Lower lobe of right lung (tissue), 2 donors: ENCODE measurements around the gene GAS7. TPM values are rescaled to one million over a fixed set of nuclear protein-coding genes. Genes with fewer than 3 reads are reported as not detected.
A peak's percentile ranks its signal among the peaks of the same experiment; 100 is the strongest.

Experiments used
- ATAC-seq, 2 donors: fragments of 200-7000 bp; cut with Tn5 transposase; one replicate each; pipeline ENCODE4 v1.9.1; 2020 to 2022; ENCODE audit warnings: mild to moderate bottlenecking in 2 of 2, moderate library complexity in 2 of 2
- DNase-seq: peaks from one replicate; pipeline ENCODE4 v3.0.0-alpha.2; 2020
- H3K27ac ChIP-seq: fragments of 200-600 bp; one replicate; pipeline ENCODE4 v1.8.0; 2022
- H3K27me3 ChIP-seq: fragments of 200-600 bp; one replicate; pipeline ENCODE4 v1.8.0; 2022; ENCODE audit warnings: low read depth
- H3K36me3 ChIP-seq: fragments of 200-600 bp; one replicate; pipeline ENCODE4 v1.8.0; 2022; ENCODE audit warnings: mild to moderate bottlenecking
- H3K4me1 ChIP-seq: fragments of 200-600 bp; one replicate; pipeline ENCODE4 v1.8.0; 2022
- H3K4me3 ChIP-seq: fragments of 200-600 bp; one replicate; pipeline ENCODE4 v1.8.0; 2022; ENCODE audit warnings: mild to moderate bottlenecking
- H3K9me3 ChIP-seq: fragments of 200-600 bp; one replicate; pipeline ENCODE4 v1.8.0; 2022
- intact Hi-C: fragments of 100-400 bp; cut with DNase I; formaldehyde crosslinking; loops from one replicate; pipeline ENCODE4 v1.11.0; 2022
- total RNA-seq: library from RNA; stranded (reverse); fragmentation: NEBNext Ultra II Directional; extraction: Animal tissue kit (Norgen Biotek cat#: 25700); gene quantifications from one replicate; pipeline ENCODE4 v1.2.1, GENCODE V29; 2021
- TF ChIP-seq, protein P1 (sequence below): fragments of 200-600 bp; IDR thresholded peaks from one replicate; pipeline ENCODE4 v1.8.0; 2022; ENCODE audit warnings: antibody characterized with exemption, mild to moderate bottlenecking
- donor health status: DM: no; HTN: yes; CAD: no; lungs with severe emphysema.

The GAS7 gene
- total RNA-seq, 1 donor from 2014 or later = 54.1 TPM

DNA sequence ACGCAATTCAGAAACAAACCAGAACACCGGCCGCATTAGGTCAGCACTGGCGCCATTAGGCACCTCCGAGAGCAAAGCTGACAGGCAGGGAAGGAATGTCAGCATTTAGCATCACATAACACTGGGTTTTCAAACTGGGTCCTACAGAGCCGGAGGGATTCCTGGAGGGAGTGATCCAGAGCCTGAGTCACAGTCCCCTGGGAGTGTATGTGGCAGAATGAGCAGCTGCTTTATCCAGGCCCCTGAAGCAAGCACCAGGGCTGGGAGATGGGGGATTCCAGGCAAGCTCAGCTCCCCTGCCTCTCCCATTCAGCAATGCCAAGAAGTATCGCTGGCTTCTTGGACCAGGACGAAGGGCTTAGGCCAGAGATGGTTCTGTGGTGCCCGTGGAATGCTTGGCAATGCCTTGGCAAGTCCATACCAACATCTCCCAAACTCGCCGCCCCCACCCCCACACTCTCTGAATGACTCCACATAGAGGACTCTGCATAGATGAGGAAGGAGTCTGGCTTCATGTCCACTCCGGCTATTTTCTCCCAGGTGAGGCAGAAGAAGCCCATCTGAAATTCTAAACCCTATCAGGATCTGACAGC, 20.4 kb downstream of the GAS7 start:
- no peak overlapping the region for H3K4me3 ChIP-seq
- no peak overlapping the region for H3K27ac ChIP-seq
- no peaks in the 10 kb centered on the region for H3K27me3 ChIP-seq
- H3K9me3 ChIP-seq = no peaks in the 10 kb centered on the region
- TF ChIP-seq, protein P1, sequence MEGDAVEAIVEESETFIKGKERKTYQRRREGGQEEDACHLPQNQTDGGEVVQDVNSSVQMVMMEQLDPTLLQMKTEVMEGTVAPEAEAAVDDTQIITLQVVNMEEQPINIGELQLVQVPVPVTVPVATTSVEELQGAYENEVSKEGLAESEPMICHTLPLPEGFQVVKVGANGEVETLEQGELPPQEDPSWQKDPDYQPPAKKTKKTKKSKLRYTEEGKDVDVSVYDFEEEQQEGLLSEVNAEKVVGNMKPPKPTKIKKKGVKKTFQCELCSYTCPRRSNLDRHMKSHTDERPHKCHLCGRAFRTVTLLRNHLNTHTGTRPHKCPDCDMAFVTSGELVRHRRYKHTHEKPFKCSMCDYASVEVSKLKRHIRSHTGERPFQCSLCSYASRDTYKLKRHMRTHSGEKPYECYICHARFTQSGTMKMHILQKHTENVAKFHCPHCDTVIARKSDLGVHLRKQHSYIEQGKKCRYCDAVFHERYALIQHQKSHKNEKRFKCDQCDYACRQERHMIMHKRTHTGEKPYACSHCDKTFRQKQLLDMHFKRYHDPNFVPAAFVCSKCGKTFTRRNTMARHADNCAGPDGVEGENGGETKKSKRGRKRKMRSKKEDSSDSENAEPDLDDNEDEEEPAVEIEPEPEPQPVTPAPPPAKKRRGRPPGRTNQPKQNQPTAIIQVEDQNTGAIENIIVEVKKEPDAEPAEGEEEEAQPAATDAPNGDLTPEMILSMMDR = no peak
- DNase-seq (no peak), ATAC-seq (no peak)
- H3K4me1 ChIP-seq = peaks cover 5% of the 10 kb centered on the region
- no peaks in the 10 kb centered on the region for H3K36me3 ChIP-seq
- intact Hi-C loops = no loop called here

DNA sequence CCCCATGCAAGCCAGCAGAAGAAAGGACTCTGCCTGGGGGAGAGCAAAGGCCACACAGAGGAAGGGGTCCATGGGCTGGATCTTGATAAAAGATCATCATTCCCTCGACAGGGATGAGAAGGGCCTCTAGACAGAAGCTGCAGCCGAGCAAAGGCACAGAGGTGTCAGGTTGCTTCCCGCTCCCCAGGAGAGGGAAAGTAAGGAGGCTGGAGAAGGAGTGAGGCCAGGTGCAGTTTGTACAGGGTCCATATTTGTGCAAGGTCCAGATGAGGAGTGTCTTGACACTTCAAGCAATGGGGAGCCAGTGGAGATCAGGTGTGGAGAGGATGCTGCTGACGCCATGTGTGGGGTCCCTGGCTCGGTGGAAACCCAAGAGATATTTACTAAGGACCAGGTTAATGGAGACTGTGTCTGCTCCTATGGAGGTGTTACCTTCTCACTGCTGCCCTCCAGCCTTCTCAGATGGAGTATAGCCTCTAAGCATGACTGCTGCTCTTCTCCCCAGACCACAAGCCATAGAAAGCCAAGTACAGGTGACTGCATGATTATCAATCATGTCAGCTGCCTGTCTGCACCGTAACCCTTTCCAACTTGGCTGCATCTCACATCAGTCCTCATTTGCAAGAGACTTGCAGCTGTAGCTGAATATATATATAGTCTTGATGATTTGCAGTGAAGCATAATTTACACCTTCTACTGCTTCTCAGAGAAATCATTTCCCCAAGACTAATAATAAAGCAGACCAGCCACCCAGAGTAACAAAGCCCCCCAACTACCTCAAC, 21.1 kb downstream of the GAS7 start:
- ATAC-seq = no peak
- no peak overlapping the region for H3K4me3 ChIP-seq
- H3K9me3 ChIP-seq = no peaks in the 10 kb centered on the region
- H3K4me1 ChIP-seq = peaks cover 5% of the 10 kb centered on the region
- TF ChIP-seq, protein P1 = no peak
- no peaks in the 10 kb centered on the region for H3K27me3 ChIP-seq
- no peak overlapping the region for H3K27ac ChIP-seq
- no peaks in the 10 kb centered on the region for H3K36me3 ChIP-seq
- intact Hi-C loops = no loop called here
- DNase-seq = no peak

- TF ChIP-seq, protein P1 = no peak
- peaks cover 20% of the 10 kb centered on the region for H3K4me1 ChIP-seq
- DNase-seq = no peak
- no peak overlapping the region for H3K27ac ChIP-seq
- no peak overlapping the region for H3K4me3 ChIP-seq
- H3K36me3 ChIP-seq = no peaks in the 10 kb centered on the region
- intact Hi-C loops = no loop called here
- no peaks in the 10 kb centered on the region for H3K9me3 ChIP-seq
- H3K27me3 ChIP-seq = no peaks in the 10 kb centered on the region
- no peak for ATAC-seq
Measured at GRCh38 chr17:10173913-10174312, 24.5 kb downstream of the GAS7 start.

- TF ChIP-seq, protein P1 = no peak
Measured at GRCh38 chr17:10172778-10173177, 25.6 kb downstream of the GAS7 start.

DNA sequence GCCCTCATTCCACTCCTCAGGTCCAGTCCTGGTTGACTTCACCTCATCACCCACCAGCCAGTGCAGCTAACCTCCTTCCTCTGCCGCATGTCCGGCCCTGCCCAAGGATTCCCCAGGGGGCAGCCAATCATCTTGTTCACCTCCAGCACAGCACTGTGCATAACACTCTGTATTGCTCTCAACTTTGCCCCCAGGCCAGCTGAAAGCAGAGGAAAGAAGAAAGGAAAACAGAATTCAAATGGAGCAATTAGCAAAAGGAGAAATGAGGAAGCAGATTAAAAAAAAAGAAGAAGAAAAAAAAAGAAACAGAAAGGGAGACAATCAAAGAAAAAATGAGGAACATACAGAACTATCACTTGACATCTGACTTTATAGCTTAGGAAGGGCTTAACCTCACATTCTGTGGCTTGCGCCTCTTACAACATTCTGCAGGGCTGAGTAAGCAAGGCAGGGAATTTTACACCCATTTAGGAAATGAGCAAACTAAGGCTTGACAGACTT, 26.1 kb downstream of the GAS7 start:
- no peak overlapping the region for H3K27ac ChIP-seq

More at GRCh38 chr17:10172778-10173177, 25.6 kb downstream of the GAS7 start:
- Histone ChIP-seq H3K27ac (no peak overlapping the region), H3K36me3 (no peaks in the 10 kb centered on the region), H3K9me3 (no peaks in the 10 kb centered on the region), H3K4me1 (peaks cover 17% of the 10 kb centered on the region), H3K4me3 (no peak overlapping the region), H3K27me3 (no peaks in the 10 kb centered on the region)
- no peak for ATAC-seq
- intact Hi-C loops = no loop called here
- no peak for DNase-seq

More for the DNA sequence above, 26.1 kb downstream of the GAS7 start:
- no peaks in the 10 kb centered on the region for H3K36me3 ChIP-seq
- peak; percentile 70 to 71 for ATAC-seq
- DNase-seq = no peak
- TF ChIP-seq, protein P1 = no peak
- H3K27me3 ChIP-seq = no peaks in the 10 kb centered on the region
- no peaks in the 10 kb centered on the region for H3K9me3 ChIP-seq
- no peak overlapping the region for H3K4me3 ChIP-seq
- H3K4me1 ChIP-seq = peaks cover 17% of the 10 kb centered on the region
- intact Hi-C loops = no loop called here
